GM12878 (cell line): ENCODE measurements around the gene TLL1. TPM values are rescaled to one million over a fixed set of nuclear protein-coding genes. Genes with fewer than 3 reads are reported as not detected.

ENCODE experiments used
- ATAC-seq: fragments of 200-7000 bp; cut with Tn5 transposase; 3 replicates; pipeline ENCODE4 v1.9.1; 2020; ENCODE audit warnings: mild to moderate bottlenecking, moderate library complexity
- BruUV-seq: library from RNA; stranded (reverse); fragments of 400-500 nt; replicated peaks from 2 replicates; lab custom pipeline; 2021; lab: Mats Ljungman, UMichigan
- CTCF ChIA-PET: fragments of 300-600 bp; sonication (Branson Sonifier 250); formaldehyde crosslinking; extraction: SDS; loops from one replicate; lab custom pipeline; 2021; ENCODE audit warnings: inconsistent platforms; lab: Yijun Ruan, JAX
- POLR2A ChIA-PET: fragments of 350-600 bp; formaldehyde crosslinking; extraction: SDS; loops from one replicate; lab custom pipeline; 2021; ENCODE audit warnings: inconsistent platforms; lab: Charles Lee
- RAD21 ChIA-PET: fragments of 300-600 bp; sonication (Branson Sonifier 250); formaldehyde crosslinking; loops from one replicate; lab custom pipeline; 2023; ENCODE audit warnings: antibody characterized with exemption; ENCODE audit not compliant: unreplicated experiment; lab: Charles Lee
- SMC1A ChIA-PET: fragments of 300-600 bp; sonication (Branson Sonifier 250); formaldehyde crosslinking; loops from one replicate; lab custom pipeline; 2023; ENCODE audit not compliant: unreplicated experiment, uncharacterized antibody; lab: Charles Lee
- DNase-seq: peaks from one replicate; pipeline ENCODE4 v3.0.0-alpha.2; 2011; ENCODE audit warnings: low read depth, low spot score
- FAIRE-seq: peaks from 3 replicates; lab custom pipeline; 2011; peaks lifted over from hg19 to GRCh38; lab: Jason Lieb, UNC
- H2AFZ ChIP-seq: 2 replicates; pipeline ENCODE4 v1.6.0; 2011; ENCODE audit warnings: low read depth, low read length, control low read depth; ENCODE audit not compliant: control insufficient read depth
- H3K27ac ChIP-seq: 2 replicates; pipeline ENCODE4 v1.5.1; 2011; ENCODE audit warnings: control low read depth; ENCODE audit not compliant: control insufficient read depth, insufficient read depth
- H3K27me3 ChIP-seq, 2 experiments: replicated peaks in 1 of 2; 2 replicates each; pipeline versions ENCODE4 v1.6.0 to v1.6.1; 2011; ENCODE audit warnings: low read length in 1 of 2; ENCODE audit not compliant: control insufficient read depth in 2 of 2, insufficient read depth in 2 of 2
- H3K36me3 ChIP-seq, 2 experiments: 2 replicates each; pipeline ENCODE4 v1.5.1; 2011; ENCODE audit warnings: low read length in 1 of 2; ENCODE audit not compliant: control insufficient read depth in 2 of 2, insufficient read depth in 2 of 2
- H3K4me1 ChIP-seq: 2 replicates; pipeline ENCODE4 v1.6.1; 2011; ENCODE audit warnings: mild to moderate bottlenecking, low read length, moderate library complexity, mixed read lengths; ENCODE audit not compliant: control insufficient read depth, insufficient read depth
- H3K4me2 ChIP-seq: 2 replicates; pipeline ENCODE4 v1.6.0; 2011; ENCODE audit warnings: control low read depth; ENCODE audit not compliant: control insufficient read depth, insufficient read depth
- H3K4me3 ChIP-seq: fragments of 200-600 bp; sonication (generic); 2 replicates; pipeline ENCODE4 v1.5.1; 2016
- H3K79me2 ChIP-seq: 2 replicates; pipeline ENCODE4 v1.6.0; 2011; ENCODE audit warnings: low read length; ENCODE audit not compliant: control insufficient read depth, insufficient read depth
- H3K9ac ChIP-seq: 2 replicates; pipeline ENCODE4 v1.8.0; 2011; ENCODE audit warnings: low read length, control low read depth, mixed read lengths; ENCODE audit not compliant: control insufficient read depth, insufficient read depth
- H3K9me3 ChIP-seq: replicated peaks from 3 replicates; pipeline ENCODE4 v1.5.1; 2011; ENCODE audit warnings: mild to moderate bottlenecking, low read length; ENCODE audit not compliant: control insufficient read depth, insufficient read depth
- H4K20me1 ChIP-seq: 2 replicates; pipeline ENCODE4 v1.6.0; 2011; ENCODE audit not compliant: control insufficient read depth, insufficient read depth
- CTCF ChIP-seq, 3 experiments: IDR thresholded peaks in 2 of 3; conservative IDR thresholded peaks in 1 of 3; 2 replicates each; pipeline ENCODE4 v1.5.1; 2011; ENCODE audit warnings: low read depth in 3 of 3, low read length in 3 of 3, mild to moderate bottlenecking in 3 of 3, control low read depth in 2 of 3, moderate library complexity in 2 of 3, inconsistent platforms in 1 of 3, mixed read lengths in 1 of 3; ENCODE audit not compliant: control insufficient read depth in 2 of 3, insufficient read depth in 1 of 3; ENCODE audit errors: extremely low read depth in 1 of 3
- CUX1 ChIP-seq: IDR thresholded peaks from 2 replicates; pipeline ENCODE4 v1.6.1; 2012; ENCODE audit warnings: improper control_type of control experiment, low read depth, low read length; ENCODE audit not compliant: insufficient replicate concordance
- EGR1 ChIP-seq, 2 experiments: IDR thresholded peaks; 1 replicate in 1 of 2; 2 replicates in 1 of 2; pipeline ENCODE4 v1.6.1; 2011 to 2012; ENCODE audit warnings: low read depth in 2 of 2, low read length in 2 of 2, borderline replicate concordance in 1 of 2, mild to moderate bottlenecking in 1 of 2, moderate library complexity in 1 of 2
- ETV6 ChIP-seq, 2 experiments: fragments of 450-650 bp in 1 of 2; IDR thresholded peaks in 1 of 2; conservative IDR thresholded peaks in 1 of 2; 2 replicates each; pipeline ENCODE4 v1.6.1; 2014; ENCODE audit warnings: antibody characterized with exemption in 1 of 2, borderline replicate concordance in 1 of 2, low read depth in 1 of 2, mild to moderate bottlenecking in 1 of 2, moderate library complexity in 1 of 2
- FOXK2 ChIP-seq: fragments of 450-650 bp; IDR thresholded peaks from 2 replicates; pipeline ENCODE4 v1.6.1; 2017; ENCODE audit warnings: mild to moderate bottlenecking, moderate library complexity
- MYC ChIP-seq: IDR thresholded peaks from 2 replicates; pipeline ENCODE4 v1.6.1; 2011; ENCODE audit warnings: mild to moderate bottlenecking, low read length, moderate library complexity, inconsistent platforms; ENCODE audit not compliant: insufficient read depth, insufficient replicate concordance, insufficient read length, severe bottlenecking
- NFIC ChIP-seq: IDR thresholded peaks from 2 replicates; pipeline ENCODE4 v1.6.1; 2012; ENCODE audit warnings: low read depth, mild to moderate bottlenecking, inconsistent platforms, low read length, moderate library complexity
- NFXL1 ChIP-seq: fragments of 450-650 bp; IDR thresholded peaks from 2 replicates; pipeline ENCODE4 v1.6.1; 2017; ENCODE audit warnings: antibody characterized with exemption, mild to moderate bottlenecking, borderline replicate concordance
- NKRF ChIP-seq: fragments of 450-650 bp; conservative IDR thresholded peaks from 2 replicates; pipeline ENCODE4 v1.6.1; 2017; ENCODE audit warnings: mild to moderate bottlenecking, moderate library complexity
- PML ChIP-seq: IDR thresholded peaks from 2 replicates; pipeline ENCODE4 v1.6.1; 2012; ENCODE audit warnings: low read length, inconsistent platforms
- SMAD5 ChIP-seq: IDR thresholded peaks from 2 replicates; pipeline ENCODE4 v1.6.1; 2016; ENCODE audit warnings: antibody characterized with exemption, low read depth
- SREBF2 ChIP-seq: IDR thresholded peaks from 2 replicates; pipeline ENCODE4 v1.6.1; 2012; ENCODE audit warnings: mild to moderate bottlenecking, low read length
- TARDBP ChIP-seq: IDR thresholded peaks from 2 replicates; pipeline ENCODE4 v1.6.1; 2016; ENCODE audit warnings: borderline replicate concordance
- ZNF24 ChIP-seq: fragments of 450-650 bp; IDR thresholded peaks from 2 replicates; pipeline ENCODE4 v1.6.1; 2017; ENCODE audit warnings: antibody characterized with exemption, mild to moderate bottlenecking
- WGBS: methylation state at CpG from one replicate; pipeline ENCODE4 v1.1.6; 2016; ENCODE audit warnings: low lambda C conversion rate; ENCODE audit not compliant: insufficient replicate concordance, insufficient coverage; ENCODE audit errors: missing lambda C conversion rate; 5-methylcytosine and 5-hydroxymethylcytosine counted together
- in situ Hi-C: fragments of 300-500 bp; cut with MboI; formaldehyde crosslinking; loops from 9 replicates; pipeline ENCODE4 v1.14.3; 2018; ENCODE audit warnings: mixed read lengths
- intact Hi-C: fragments of 100-400 bp; cut with micrococcal nuclease; formaldehyde crosslinking; loops from one replicate; pipeline ENCODE4 v1.14.2; 2022; ENCODE audit not compliant: unreplicated experiment
- polyA plus RNA-seq, 11 experiments: library from polyadenylated mRNA; depleted of rRNA in 4 of 11; unstranded in 6 of 11; stranded (reverse) in 5 of 11; fragments of >200 nt; fragmentation: Nextera tagmentation in 4 of 11; fragmentation: Illumina TruSeq in 1 of 11; extraction: Ambion mirVana in 4 of 11; extraction: Trizol in 1 of 11; gene quantifications; 1 replicate in 1 of 11; 2 replicates in 10 of 11; pipeline versions ENCODE4 v1.2.1 to v1.2.3, GENCODE V29; 2011 to 2016; ENCODE audit warnings: inconsistent platforms in 2 of 11, missing spikeins in 2 of 11, low read depth in 1 of 11
- total RNA-seq, 4 experiments: library from RNA; depleted of rRNA in 3 of 4; stranded (reverse); fragments of >200 nt in 3 of 4; fragmentation: Illumina TruSeq in 1 of 4; extraction: Trizol in 1 of 4; gene quantifications; 2 replicates each; pipeline versions ENCODE4 v1.2.1 to v1.2.3, GENCODE V29; 2013 to 2021

TLL1 gene
- total and polyA plus RNA-seq, 10 of the 15 experiments (the other 5 are each of a cell fraction or from before 2014, with no cell fraction given), result 0.02 to 0.31 (median 0.05) TPM; not detected in 2

- TF ChIP-seq CUX1 (no peak), ZNF24 (no peak), NFXL1 (no peak), MYC (no peak), PML (no peak), SMAD5 (no peak), FOXK2 (no peak)
These were observed 30.4 kb upstream of the TLL1 start (continued) for GRCh38 chr4:165842684-165843083.

GRCh38 chr4:165844161-165844560 lies 28.9 kb upstream of the TLL1 start:
- SMC1A ChIA-PET, result interaction anchor here (0.7 kb wide), 1 partner anchor 10 kb away, joined by 3 read pairs; no protein-coding TSS in a partner anchor
- Histone ChIP-seq H3K4me2 (no peak overlapping the region), H3K27me3 (no peaks in the 10 kb centered on the region), H3K4me3 (no peak overlapping the region), H3K9ac (no peak overlapping the region), H3K9me3 (no peaks in the 10 kb centered on the region), H3K36me3 (no peaks in the 10 kb centered on the region), H3K79me2 (no peaks in the 10 kb centered on the region), H4K20me1 (no peaks in the 10 kb centered on the region), H2AFZ (no peak overlapping the region), H3K4me1 (no peaks in the 10 kb centered on the region), H3K27ac (no peak overlapping the region)
- DNase-seq (no peak), ATAC-seq (no peak), FAIRE-seq (no peak)
- BruUV-seq, result no TSS peak
- in situ Hi-C loops, result no loop called here
- POLR2A ChIA-PET, result no interaction called here
- WGBS, result 58% methylated on average over 7 of the region's 7 CpGs
- RAD21 ChIA-PET, result no interaction called here
- CTCF ChIA-PET, result interaction anchor here (0.7 kb wide), 1 partner anchor 65 kb away, joined by 3 read pairs; no protein-coding TSS in a partner anchor
- intact Hi-C loops, result no loop called here
- TF ChIP-seq NKRF (no peak), CTCF (IDR thresholded peaks at IDR 0.05 in 2 of 3, conservative IDR thresholded peaks at IDR 0.05 in 1 of 3; ENCODE audit: control insufficient read depth in 2 of 3, extremely low read depth in 1 of 3, insufficient read depth in 1 of 3, low read depth in 3 of 3, low read length in 3 of 3) (no peak), NFIC (no peak), SMAD5 (no peak), SREBF2 (no peak), ETV6 (conservative IDR thresholded peaks at IDR 0.05 in 1 of 2, IDR thresholded peaks at IDR 0.05 in 1 of 2; ENCODE audit: borderline replicate concordance in 1 of 2, low read depth in 1 of 2) (no peak), TARDBP (no peak), EGR1 (IDR thresholded peaks at IDR 0.05; ENCODE audit: borderline replicate concordance in 1 of 2, low read depth in 2 of 2, low read length in 2 of 2) (no peak)
